GM12872 (cell line): ENCODE data around the gene CDC14B.

ENCODE experiments used
- TF ChIP-seq, protein P1 (sequence below): IDR thresholded peaks from 3 replicates; pipeline ENCODE4 v1.5.1; 2011; ENCODE audit warnings: low read depth, mild to moderate bottlenecking, low read length, moderate library complexity; ENCODE audit not compliant: insufficient read depth

The CDC14B gene

DNA sequence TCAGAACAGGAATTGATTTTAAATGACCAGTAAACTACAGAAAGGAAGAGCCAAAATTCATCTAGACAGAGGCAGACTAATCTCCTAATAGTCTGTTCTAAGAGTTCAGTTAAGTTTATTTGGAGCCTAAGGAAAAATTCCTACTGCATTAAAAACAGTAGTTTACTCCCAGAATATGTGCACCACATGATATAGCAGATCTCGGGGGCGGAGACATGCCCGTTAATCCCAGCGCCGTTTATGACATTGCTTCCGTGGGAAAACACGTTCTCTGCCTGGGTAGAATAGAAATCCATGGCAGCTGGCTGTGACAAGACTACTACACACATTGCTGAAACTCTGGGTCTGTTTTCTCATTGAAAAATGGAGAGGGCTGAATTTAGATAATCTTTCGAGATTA lies 158.3 kb downstream of the CDC14B start:
- TF ChIP-seq, protein P1, sequence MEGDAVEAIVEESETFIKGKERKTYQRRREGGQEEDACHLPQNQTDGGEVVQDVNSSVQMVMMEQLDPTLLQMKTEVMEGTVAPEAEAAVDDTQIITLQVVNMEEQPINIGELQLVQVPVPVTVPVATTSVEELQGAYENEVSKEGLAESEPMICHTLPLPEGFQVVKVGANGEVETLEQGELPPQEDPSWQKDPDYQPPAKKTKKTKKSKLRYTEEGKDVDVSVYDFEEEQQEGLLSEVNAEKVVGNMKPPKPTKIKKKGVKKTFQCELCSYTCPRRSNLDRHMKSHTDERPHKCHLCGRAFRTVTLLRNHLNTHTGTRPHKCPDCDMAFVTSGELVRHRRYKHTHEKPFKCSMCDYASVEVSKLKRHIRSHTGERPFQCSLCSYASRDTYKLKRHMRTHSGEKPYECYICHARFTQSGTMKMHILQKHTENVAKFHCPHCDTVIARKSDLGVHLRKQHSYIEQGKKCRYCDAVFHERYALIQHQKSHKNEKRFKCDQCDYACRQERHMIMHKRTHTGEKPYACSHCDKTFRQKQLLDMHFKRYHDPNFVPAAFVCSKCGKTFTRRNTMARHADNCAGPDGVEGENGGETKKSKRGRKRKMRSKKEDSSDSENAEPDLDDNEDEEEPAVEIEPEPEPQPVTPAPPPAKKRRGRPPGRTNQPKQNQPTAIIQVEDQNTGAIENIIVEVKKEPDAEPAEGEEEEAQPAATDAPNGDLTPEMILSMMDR, result no peak

DNA sequence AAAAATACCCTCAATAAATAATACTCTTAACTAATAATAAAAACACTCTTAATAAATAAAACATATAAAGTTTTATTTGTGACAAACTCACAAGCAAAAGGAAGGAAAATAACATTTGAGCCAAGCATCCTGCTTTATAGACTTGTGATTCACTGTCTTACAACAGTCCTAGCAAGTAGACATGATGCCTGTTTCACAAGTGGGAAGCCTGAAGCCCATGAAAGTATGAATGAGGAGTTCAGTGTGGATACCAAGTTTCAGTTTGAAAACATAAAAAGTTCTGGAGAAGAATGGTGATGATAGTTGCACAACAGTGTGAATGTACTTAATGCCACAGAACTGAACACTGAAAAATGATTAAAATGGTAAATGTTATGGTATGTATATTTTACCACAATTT lies 158.8 kb downstream of the CDC14B start:
- TF ChIP-seq, protein P1, result no peak

DNA sequence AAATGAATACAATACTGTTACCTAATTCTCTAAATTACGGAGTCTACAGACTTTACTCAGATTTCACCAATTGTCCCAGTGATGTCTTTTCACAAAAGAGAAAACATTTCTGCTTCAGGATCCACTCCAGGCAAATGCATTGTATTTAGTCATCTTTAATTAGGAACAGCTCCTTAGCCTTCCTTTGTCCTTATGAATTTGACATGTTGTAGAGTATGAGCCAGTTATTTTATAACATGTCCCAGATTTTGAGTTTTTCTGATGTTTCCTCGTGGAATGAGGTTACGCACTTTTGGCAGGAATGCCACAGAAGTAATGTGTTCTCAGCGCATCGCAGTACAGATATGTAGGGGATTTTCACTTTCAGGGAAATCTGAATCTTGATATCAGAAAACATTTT lies 159.2 kb downstream of the CDC14B start:
- TF ChIP-seq, protein P1, result no peak

DNA sequence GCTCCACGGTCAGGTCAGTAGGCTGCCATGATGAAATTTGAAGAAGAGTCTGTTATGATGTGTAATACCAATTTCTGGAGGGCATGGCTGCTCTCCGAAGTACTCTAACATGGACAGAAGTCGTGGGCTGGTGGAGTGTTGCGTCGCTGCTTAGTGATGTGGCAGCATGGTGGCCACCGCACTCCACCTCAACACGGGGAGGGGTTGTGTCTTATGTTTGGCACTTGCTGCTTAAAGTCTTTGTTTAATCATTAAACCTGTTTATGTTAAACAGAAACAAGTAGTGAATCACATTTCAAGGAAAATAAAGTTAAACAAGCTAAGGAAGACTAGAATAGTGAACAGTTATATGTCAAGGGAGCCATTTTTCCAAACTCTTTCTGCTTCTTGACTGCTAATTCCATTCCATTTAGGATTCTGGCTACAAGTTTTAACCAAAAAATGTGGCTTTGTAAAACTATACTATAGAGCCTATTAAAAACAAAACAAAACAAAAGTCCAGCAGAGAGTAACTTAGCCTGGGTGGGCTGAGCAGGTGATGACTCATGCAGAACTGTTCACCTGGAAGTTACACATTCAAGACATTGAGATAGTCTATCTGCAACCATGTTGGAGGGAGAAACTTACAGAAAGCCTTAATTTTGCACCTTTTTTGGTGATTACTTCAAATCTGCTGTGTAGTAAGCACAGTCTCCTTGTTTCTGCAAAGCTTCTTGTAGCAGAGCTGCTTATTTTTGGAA lies 160.2 kb downstream of the CDC14B start:
- TF ChIP-seq, protein P1, result no peak

DNA sequence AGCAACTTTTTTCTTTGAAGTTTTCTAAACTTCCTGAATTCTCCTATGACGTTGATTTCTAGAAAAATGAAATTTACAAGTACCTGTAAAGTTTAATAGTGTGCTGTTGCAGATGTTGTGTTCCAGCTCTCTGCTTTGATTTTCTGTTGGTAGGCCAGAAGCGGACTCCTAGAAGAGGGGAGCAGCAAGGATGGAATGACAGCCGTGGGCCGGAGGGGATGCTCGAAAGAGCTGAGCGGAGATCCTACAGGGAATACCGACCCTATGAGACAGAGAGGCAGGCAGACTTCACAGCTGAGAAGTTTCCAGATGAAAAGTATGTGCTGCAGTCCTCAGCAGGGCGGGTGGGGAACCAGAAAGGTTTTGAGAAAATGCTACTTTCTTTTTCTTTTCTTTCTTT lies 161.4 kb downstream of the CDC14B start:
- TF ChIP-seq, protein P1, result no peak

DNA sequence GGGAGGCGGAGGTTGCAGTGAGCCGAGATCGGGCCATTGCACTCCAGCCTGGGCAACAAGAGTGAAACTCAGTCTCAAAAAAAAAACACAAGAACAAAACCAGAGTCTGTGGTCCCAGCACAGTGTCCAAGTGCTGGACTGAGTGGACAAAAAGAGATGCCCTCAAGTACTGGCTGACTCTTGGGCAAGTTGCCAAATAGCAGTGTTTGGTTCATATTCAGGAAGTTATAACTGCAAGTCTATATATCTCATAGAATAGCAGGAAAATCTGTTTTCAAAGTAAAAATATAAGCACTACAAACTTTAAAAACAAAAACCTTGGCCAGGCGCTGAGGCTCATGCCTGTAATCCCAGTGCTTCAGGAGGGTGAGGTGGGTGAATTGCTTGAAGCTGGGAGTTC lies 162.4 kb downstream of the CDC14B start:
- TF ChIP-seq, protein P1, result no peak

DNA sequence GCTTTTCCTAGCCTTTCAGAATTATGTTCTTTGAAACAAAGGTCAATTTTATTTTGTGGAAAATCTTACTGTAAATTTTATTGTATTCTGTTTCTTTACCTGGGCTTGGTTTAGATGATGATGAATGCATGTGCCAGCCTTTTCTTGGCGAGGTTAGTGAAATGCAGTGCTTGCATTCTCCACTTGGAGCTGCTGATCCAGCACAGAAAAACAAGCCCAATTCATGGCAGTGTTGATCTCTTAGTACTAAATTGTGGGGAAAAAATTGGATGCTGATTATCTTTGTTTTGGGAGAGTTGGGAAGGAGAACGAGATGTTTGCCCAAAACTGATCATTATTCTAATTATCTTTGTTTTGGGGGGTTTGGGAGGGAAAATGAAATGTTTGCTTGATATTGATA lies 166.0 kb downstream of the CDC14B start:
- TF ChIP-seq, protein P1, result peak; percentile 41; the same call in 1 of the 3 replicates
